ENCODE measurements around the gene EFNB1.

The EFNB1 gene

GRCh38 chrX:68844581-68844980 lies 15.8 kb downstream of the EFNB1 start:
- no peak for DNase-seq

- no peak for DNase-seq
Measured at GRCh38 chrX:68846536-68846935, 17.7 kb downstream of the EFNB1 start.

- DNase-seq, result no peak
Measured at GRCh38 chrX:68847172-68847571, 18.4 kb downstream of the EFNB1 start.

- no peak for DNase-seq
Measured at GRCh38 chrX:68848189-68848940, 19.5 kb downstream of the EFNB1 start.

- DNase-seq, result no peak
Measured at GRCh38 chrX:68851082-68851481, 22.3 kb downstream of the EFNB1 start.

GRCh38 chrX:68852046-68852445 lies 23.2 kb downstream of the EFNB1 start:
- DNase-seq, result no peak

- DNase-seq, result no peak
Measured at GRCh38 chrX:68853665-68854251, 24.9 kb downstream of the EFNB1 start.

- DNase-seq, result no peak
Measured at GRCh38 chrX:68865300-68865699, 36.5 kb downstream of the EFNB1 start.

GRCh38 chrX:68865926-68866325 lies 37.1 kb downstream of the EFNB1 start:
- no peak for DNase-seq

- DNase-seq, result no peak
Measured at GRCh38 chrX:68867458-68868112, 38.8 kb downstream of the EFNB1 start.

GRCh38 chrX:68868316-68868715 lies 39.5 kb downstream of the EFNB1 start:
- no peak for DNase-seq

- DNase-seq, result no peak
Measured at GRCh38 chrX:68868902-68869800, 40.3 kb downstream of the EFNB1 start.

GRCh38 chrX:68870357-68870756 lies 41.5 kb downstream of the EFNB1 start:
- no peak for DNase-seq

- no peak for DNase-seq
Measured at GRCh38 chrX:68872171-68872570, 43.4 kb downstream of the EFNB1 start.

GRCh38 chrX:68874076-68874475 lies 45.3 kb downstream of the EFNB1 start:
- no peak for DNase-seq

- no peak for DNase-seq
Measured at GRCh38 chrX:68876731-68877130, 47.9 kb downstream of the EFNB1 start.

GRCh38 chrX:68877606-68878005 lies 48.8 kb downstream of the EFNB1 start:
- DNase-seq, result no peak

- DNase-seq, result no peak
Measured at GRCh38 chrX:68878977-68879645, 50.3 kb downstream of the EFNB1 start.

- no peak for DNase-seq
Measured at GRCh38 chrX:68880846-68881552, 52.2 kb downstream of the EFNB1 start.

GRCh38 chrX:68881911-68882310 lies 53.1 kb downstream of the EFNB1 start:
- DNase-seq, result no peak

GRCh38 chrX:68883800-68884199 lies 55.0 kb downstream of the EFNB1 start:
- no peak for DNase-seq

- DNase-seq, result no peak
Measured at GRCh38 chrX:68889249-68889648, 60.4 kb downstream of the EFNB1 start.

All from activated naive CD4-positive, alpha-beta T cell treated with Interleukin-2 at 50 U/mL for 16 hours (primary cell).